GM20000 (cell line): ENCODE measurements around the gene LEUTX.
"Not testable (repeated sequence)": the region's sequence is repeated elsewhere in the genome, so short reads cannot be mapped to it uniquely, and the experiment has no call there.

Experiments used
- DNase-seq: peaks from one replicate; pipeline ENCODE4 v3.0.0; 2012; ENCODE audit warnings: low spot score
- TF ChIP-seq, protein P1 (sequence below): IDR thresholded peaks from 2 replicates; pipeline ENCODE4 v1.5.1; 2012; ENCODE audit warnings: mild to moderate bottlenecking, control low read depth; ENCODE audit errors: extremely low read depth, missing control alignments

LEUTX gene

GRCh38 chr19:39805104-39805503 is 26.4 kb downstream of the LEUTX start:
- no peak for DNase-seq
- TF ChIP-seq, protein P1, sequence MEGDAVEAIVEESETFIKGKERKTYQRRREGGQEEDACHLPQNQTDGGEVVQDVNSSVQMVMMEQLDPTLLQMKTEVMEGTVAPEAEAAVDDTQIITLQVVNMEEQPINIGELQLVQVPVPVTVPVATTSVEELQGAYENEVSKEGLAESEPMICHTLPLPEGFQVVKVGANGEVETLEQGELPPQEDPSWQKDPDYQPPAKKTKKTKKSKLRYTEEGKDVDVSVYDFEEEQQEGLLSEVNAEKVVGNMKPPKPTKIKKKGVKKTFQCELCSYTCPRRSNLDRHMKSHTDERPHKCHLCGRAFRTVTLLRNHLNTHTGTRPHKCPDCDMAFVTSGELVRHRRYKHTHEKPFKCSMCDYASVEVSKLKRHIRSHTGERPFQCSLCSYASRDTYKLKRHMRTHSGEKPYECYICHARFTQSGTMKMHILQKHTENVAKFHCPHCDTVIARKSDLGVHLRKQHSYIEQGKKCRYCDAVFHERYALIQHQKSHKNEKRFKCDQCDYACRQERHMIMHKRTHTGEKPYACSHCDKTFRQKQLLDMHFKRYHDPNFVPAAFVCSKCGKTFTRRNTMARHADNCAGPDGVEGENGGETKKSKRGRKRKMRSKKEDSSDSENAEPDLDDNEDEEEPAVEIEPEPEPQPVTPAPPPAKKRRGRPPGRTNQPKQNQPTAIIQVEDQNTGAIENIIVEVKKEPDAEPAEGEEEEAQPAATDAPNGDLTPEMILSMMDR: no peak

- TF ChIP-seq, protein P1: no peak
- DNase-seq: no peak
Observed at GRCh38 chr19:39807846-39808364, 29.3 kb downstream of the LEUTX start.

GRCh38 chr19:39808688-39809087 is 30.0 kb downstream of the LEUTX start:
- DNase-seq: not testable (repeated sequence)

DNA sequence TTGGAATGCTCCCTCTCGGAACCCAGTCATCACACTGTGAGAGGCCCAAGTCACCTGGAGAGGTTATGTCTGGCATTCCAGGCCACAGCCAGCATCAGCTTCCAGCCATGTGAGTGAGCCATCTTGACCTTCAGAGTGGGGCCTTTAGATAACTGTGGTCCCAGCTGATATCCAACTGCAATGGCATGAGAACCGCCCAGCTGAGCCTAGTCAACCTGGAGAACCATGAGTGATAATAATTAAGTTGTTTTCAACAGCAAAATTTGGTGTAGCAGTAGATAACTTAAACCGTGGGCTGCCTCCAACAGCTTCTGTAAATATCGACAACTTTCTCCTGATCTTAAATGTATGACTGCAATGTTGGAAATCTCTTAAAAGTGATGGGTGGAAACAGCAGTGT is 30.7 kb downstream of the LEUTX start:
- TF ChIP-seq, protein P1: no peak
- DNase-seq: no peak

GRCh38 chr19:39810424-39810823 is 31.8 kb downstream of the LEUTX start:
- TF ChIP-seq, protein P1: no peak
- no peak for DNase-seq

DNA sequence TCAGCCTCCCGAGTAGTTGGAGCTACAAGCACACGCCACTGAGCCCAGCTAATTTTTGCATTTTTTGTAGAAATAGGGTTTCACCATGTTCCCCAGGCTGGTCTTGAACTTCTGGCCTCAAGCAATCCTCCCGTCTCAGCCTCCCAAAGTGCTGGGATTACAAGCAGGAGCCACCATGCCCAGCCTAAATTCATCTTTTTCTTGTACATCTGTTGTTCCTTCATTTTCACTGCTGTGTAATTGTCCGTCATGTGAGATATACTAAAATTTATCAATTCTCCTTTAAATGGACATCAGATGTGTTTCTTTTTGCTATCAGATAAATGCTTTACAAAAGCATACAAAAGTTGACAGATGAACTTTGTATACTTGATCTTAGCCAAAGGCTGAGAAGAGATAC is 32.4 kb downstream of the LEUTX start:
- TF ChIP-seq, protein P1: no peak
- DNase-seq: no peak

DNA sequence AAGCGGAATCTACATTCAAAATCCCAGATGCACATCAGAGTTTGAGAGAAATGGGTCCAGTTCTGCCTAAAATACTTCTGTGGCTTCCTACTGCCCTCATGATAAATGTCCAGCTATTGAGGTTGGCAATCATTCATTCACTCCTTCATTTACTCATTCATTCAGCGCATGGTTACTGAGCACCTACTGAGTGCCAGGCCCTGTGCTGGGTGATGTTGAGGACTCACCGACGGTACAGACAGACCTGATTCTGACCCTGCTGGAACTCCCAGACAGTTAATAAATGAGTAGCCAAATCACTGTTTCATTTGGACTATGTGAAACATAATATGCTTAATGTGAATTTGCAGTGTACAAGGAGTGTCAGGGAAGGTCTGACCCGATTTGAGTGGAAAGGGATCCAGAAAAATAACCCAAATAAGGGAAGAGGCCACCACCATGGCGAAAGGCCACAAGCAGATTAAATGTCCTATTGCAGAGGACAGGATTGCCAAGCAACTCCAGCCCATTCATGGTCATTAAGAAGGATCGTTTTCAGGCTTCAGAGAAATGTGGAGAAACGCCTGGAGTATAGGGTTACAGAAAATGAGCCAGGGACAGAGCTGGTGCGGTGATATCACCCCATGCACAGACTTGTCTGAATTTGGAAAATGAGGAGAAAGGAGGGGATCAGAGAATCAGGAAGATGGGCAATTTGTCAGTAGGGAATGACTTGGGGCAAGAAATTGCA is 34.8 kb downstream of the LEUTX start:
- no peak for DNase-seq
- TF ChIP-seq, protein P1: no peak

DNA sequence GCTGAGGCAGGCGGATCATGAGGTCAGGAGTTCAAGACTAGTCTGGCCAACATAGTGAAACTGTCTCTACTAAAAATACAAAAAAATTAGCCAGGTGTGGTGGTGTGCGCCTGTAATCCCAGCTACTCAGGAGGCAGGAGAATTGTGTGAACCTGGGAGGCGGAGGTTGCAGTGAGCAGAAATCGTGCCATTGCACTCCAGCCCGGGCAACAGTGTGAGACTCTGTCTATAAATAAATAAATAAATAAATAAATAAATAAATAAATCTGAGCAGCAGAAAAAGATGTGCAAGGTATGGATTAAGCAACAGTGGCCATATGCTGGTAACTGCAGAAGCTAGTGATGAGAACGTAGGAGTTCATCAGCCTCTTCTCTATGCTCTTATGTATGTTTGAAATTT is 35.5 kb downstream of the LEUTX start:
- DNase-seq: not testable (repeated sequence)

DNA sequence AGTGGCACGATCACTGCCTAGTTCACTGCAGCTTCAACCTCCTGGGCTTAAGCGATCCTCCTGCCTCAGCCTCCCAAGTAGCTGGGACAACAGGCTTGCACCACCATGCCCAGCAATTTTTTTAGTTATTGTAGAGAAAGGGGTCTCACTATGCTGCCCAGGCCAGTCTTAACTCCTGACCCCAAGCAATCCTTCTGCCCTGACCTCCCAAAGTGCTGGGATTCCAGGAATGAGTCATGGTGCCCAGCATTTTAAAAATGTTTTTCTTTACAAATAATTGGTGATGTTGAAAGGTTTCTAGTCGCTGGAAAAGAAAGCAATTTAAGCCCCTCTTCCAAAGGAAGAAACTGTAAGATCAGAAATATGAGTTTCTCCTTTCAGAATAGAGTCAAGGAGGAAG is 35.9 kb downstream of the LEUTX start:
- TF ChIP-seq, protein P1: no peak
- no peak for DNase-seq
